HG03025 (cell line): ENCODE measurements around the gene HEPHL1.
"Not testable (repeated sequence)": the region's sequence is repeated elsewhere in the genome, so short reads cannot be mapped to it uniquely, and the experiment has no call there.

ENCODE experiments used
- ATAC-seq: cut with Tn5 transposase; IDR thresholded peaks from one replicate; pipeline ENCODE4 v1.9.1; 2021; ENCODE audit warnings: mild to moderate bottlenecking, moderate library complexity; ENCODE audit not compliant: unreplicated experiment, low FRiP score

Gene HEPHL1

GRCh38 chr11:94145916-94146315, 124.8 kb downstream of the HEPHL1 start:
- no peak for ATAC-seq

DNA sequence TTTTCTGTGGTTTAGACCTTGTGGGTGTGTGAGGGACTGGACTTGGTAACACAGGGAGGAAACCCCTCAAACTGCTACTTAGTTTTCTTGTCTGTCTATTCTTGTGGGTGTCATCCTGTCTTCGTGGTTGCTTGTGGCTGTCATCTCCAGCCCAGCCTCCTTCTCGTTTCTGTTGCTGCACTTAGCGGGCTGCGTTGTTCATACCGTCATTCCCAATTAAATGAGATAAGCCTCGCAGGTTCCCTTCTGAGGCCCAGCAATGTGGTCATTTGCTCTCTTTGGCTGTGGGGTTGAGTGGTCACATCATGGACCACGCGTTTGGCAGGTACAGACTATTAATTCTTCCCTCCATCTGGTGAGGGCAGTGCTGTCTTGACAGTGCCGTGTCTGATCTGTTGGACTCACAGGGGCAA, 126.3 kb downstream of the HEPHL1 start:
- ATAC-seq = no peak

DNA sequence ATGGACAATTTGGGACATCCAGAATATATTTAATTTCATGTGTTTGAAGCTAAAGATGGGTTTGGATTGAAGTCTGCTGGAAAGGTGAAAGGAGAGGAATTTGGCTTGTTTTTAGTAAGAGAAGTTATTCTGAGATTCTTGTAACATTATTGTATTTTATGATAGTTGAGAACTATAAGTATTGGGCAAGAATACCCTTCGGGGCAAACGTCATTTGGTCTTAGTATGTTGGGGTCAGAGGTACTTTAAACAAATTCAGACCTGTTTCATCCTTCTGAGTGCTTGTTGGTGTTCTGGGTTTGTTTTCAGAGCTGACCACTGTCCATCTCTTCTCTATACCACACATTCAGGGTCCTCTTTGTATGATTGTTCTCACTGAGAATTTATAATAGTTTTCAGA, 127.0 kb downstream of the HEPHL1 start:
- no peak for ATAC-seq

DNA sequence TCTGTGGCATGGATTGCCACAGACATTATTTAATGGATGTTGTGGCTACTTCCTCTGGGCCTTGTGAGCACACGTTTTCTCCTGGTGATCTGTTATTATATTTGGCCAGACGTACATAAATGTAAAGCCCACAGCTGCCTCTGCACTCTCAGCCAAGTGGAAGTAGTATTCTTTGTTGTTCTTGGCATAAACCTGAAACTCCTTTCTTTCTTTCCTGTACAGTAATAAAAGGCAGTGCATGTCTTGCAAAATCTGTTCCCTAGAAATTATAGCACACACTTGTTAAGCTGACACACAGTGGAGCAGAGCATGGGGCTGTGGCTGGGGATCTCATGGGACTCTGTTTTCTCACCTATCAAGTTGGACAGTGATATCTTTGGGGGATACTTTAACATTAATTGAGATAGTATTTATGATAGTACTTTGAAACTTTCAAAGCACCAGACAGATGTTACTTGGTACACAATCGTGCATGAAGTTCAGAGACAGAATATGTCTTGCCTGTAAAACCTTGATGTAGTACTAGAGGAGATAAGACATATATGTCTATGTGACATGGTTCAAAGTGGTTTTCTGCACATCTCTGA, 128.4 kb downstream of the HEPHL1 start:
- no peak for ATAC-seq

DNA sequence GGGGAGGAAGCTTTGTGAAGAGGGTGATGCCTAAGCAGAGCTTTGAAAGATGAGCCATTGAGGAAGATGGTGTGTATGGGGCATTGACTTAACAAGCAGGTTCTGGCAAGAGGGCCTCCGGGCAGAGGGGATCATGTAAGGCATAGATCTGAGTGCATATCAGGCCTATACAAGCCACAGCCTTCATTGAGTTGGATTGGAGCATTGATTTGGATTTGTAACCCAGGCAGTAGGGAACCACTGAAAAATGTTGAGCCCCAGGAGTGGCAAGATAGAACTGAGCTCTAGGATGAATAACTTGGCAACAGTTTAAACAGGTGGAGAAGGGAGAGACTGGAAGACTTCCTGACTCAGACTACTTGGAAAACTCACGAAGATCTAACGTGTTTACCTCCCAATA, 128.9 kb downstream of the HEPHL1 start:
- no peak for ATAC-seq

GRCh38 chr11:94150704-94151685, 129.8 kb downstream of the HEPHL1 start:
- ATAC-seq = no peak

- ATAC-seq = no peak
Observed at GRCh38 chr11:94151903-94152677, 130.9 kb downstream of the HEPHL1 start.

- no peak for ATAC-seq
Observed at GRCh38 chr11:94152678-94153065, 131.5 kb downstream of the HEPHL1 start.

- no peak for ATAC-seq
Observed at GRCh38 chr11:94153320-94153719, 132.2 kb downstream of the HEPHL1 start.

DNA sequence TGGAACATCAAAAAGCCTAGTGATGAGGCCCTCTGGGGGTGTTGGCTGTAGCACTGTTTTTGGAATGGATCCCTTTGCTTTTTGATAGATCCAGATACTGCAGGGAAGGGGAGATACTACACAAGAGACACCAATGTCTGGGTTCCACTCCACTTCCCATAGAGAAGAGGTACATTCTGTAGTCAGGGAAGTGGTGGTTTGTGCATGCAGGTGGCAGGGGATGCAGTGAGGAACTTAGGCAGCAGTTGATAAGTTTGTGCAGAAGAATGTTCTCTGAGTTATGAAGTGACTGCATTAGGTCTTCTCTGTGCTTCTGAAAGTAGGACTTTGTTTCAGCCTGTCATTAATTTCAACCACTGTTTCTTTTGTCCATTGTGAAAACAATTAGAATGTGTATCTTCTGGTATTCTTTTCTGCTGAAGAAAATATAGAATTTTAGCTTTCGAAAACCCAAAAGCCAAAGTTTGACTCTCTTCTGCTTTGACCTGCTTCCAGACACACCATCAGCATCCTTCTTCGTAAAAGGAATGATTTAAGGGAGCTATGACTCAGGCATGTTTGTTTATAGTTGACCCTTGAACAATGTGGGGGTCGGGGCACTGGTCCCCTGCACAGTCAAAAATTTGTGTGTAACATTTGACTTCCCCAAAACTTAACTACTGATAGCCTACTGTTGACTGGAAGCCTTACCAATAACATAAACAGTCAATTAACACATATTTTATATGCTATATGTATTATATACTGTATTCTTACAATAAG, 133.1 kb downstream of the HEPHL1 start:
- ATAC-seq = no peak

DNA sequence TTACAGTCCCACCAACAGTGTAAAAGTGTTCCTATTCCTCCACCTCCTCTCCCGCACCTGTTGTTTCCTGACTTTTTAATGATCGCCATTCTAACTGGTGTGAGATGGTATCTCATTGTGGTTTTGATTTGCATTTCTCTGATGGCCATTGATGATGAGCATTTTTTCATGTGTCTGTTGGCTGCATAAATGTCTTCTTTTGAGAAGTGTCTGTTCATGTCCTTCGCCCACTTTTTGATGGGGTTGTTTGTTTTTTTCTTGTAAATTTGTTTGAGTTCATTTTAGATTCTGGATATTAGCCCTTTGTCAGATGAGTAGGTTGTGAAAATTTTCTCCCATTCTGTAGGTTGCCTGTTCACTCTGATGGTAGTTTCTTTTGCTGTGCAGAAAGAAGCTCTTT, 136.2 kb downstream of the HEPHL1 start:
- ATAC-seq = not testable (repeated sequence)
